ENCODE results near the gene PLVAP.

PLVAP gene

DNA sequence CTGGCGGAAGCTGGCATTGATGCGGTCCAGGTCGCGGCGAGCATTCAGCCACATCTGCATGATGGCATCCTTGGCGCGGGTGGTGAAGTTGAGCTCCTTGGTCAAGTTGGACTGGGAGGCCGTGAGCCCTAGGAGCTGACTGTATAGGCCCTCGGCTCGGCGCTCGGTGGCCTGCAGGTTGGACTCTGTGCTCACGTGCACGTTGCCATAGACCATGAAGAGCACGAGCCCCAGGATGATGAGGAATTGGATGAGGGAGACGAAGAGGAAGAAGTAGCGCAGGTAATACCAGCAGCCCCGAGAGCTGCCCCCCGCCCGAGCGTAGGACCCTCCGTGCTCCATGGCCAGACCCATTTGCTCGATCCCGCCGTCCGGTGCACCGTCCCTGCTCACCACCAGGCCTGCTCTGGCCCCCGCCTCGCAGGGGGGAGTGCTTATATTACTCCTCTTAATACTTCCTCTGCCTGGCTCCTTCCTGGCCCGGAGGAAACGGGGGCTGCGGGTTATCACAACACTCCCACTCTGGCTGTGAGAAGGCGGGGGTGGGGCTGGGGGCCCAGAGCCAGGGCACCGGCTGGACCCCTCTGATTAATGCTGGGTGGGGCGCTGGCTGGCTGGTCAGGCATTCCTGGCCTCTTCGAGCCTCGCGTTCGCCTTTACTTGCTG is at the start of gene PLVAP:
TSS of gene PLVAP (minus strand) at position 408 of the 666 bp plus-strand sequence. CDS start at position 354, 54 bp downstream.
- no peak for DNase-seq

DNA sequence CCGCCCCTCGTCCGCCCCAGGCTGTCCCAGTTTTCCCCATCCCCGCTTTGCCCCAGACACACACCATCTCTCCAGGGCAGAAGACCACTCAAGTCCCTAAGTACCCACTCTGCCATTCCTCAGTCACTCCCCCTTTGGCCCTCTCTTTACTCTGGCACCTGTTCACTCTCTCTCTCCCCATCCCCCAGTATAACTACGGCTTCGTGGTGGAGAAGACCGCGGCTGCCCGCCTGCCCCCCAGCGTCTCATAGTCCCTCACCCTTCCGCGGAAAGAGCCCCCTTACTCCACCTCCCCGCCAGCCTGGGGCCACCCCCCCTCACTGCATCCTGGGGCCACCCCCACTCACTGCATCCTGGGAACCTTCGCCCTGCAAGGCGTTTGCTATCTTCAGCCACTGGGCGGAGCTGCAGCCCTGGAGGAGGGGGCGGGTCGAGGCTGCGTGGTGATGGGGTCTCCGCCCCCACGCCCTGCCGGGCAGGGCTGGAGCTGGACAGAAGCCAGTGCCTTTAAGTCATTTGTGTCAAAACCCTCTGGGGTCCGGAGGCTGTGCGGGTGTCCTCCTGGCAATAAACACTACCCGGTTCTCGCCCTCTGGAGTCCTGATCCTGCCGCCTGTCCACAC is 47.7 kb upstream of the PLVAP start:
- DNase-seq: no peak

GRCh38 chr19:17423429-17424208 is 46.5 kb upstream of the PLVAP start:
- DNase-seq: no peak

DNA sequence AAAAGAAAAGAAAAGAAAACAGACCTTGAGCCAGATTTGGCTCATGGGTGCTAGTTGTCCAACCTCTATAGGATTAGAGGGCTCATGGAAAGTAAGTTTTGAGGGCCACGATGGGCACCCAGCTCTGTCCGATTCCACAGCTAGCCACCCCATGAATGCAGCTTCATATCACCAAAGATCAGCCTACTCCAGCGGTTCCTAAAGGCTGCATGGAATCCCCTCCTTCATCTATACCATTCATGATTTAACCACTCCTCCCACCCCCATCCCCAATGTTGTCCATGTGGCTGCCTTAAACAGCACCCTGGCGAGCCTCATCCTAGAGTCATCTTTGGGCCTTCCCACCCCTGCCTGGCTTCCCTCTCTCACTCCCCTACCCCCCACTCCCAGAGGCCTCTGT is 44.8 kb upstream of the PLVAP start:
- no peak for DNase-seq

DNA sequence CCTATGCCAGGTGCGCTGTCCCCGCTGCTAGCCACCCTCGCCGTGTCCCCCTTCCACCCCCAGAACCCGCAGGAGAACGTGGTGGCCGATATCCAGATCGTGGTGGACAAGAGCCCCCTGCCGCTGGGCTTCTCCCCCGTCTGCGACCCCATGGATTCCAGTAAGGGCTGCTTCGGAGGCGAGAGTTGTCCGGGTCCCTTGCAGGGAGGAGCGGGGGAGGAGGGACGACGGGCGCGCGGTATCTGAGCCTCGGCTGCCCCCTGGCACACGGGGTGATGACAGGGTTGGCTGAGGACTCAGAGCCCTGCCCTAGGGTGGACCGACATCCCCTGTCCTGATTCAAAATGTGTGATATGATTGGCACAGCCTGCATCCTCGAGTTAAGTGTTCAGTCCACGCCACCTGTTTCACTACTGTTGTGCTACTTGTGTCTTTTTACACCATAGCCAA is 43.4 kb upstream of the PLVAP start:
- DNase-seq: no peak

- DNase-seq: peak; percentile 81
Measured at GRCh38 chr19:17419621-17420474, 42.7 kb upstream of the PLVAP start, which contains the start of gene MVB12A. MVB12A (plus strand) TSS chr19:17420047; CDS start chr19:17420136, 89 bp downstream.

GRCh38 chr19:17419154-17419620 is 42.0 kb upstream of the PLVAP start:
- DNase-seq: no peak

- DNase-seq: no peak
Measured at GRCh38 chr19:17418710-17419109, 41.6 kb upstream of the PLVAP start.

GRCh38 chr19:17415121-17415520 is 38.0 kb upstream of the PLVAP start:
- no peak for DNase-seq

DNA sequence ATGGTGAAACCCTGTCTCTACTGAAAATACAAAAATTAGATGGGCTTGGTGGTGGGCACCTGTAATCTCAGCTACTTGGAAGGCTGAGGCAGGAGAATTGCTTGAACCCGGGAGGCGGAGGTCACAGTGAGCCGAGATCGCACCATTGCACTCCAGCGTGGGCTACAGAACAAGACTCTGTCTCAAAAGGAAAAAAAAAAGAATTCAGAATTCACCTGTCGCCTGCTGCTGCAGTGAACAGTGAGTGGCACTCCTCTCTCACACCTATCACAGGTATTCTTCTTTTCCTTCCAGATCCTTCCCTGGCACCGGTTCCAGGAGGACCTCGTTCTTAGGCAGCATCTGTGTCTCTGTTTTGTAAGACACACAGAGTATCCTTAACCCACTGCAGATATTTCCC is 37.0 kb upstream of the PLVAP start:
- no peak for DNase-seq

DNA sequence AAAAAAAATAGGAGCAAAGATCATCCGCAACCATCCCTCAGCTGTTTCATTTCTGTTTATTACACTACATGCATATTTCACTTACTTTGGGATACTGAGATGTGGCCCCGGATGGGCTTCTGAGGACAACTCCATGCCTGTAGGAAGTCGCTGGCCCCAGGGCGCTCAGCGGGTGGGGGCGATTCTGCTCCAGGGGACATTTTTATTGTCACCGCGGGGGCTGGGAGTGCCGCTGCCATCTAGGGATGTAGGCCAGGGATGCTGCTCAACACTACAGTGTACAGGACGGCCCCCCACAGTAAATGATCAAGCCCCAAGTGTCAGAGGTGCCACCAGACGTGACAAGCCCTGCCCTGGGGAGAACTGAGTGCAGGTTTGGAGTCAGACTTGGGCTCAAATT is 34.7 kb upstream of the PLVAP start:
- DNase-seq: no peak

DNA sequence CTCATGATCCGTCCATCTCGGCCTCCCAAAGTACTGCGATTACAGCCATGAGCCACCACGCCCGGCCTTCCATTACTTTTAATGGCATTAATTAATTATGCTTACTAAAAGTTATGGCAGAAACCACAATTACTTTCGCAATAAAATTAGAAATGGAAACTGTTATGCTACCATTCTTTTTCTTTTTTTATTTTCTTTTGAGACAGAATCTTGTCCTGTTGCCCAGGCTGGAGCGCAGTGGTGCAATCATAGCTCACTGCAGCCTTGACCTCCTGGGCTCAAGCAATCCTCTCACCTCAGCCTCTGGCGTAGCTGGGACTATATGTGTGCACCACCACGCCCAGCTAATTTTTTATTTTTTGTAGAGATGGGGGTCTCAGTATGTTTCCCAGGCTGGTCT is 32.8 kb upstream of the PLVAP start:
- no peak for DNase-seq

GRCh38 chr19:17406887-17407196 is 29.7 kb upstream of the PLVAP start:
- no peak for DNase-seq

GRCh38 chr19:17406046-17406886 is 29.1 kb upstream of the PLVAP start:
- no peak for DNase-seq

DNA sequence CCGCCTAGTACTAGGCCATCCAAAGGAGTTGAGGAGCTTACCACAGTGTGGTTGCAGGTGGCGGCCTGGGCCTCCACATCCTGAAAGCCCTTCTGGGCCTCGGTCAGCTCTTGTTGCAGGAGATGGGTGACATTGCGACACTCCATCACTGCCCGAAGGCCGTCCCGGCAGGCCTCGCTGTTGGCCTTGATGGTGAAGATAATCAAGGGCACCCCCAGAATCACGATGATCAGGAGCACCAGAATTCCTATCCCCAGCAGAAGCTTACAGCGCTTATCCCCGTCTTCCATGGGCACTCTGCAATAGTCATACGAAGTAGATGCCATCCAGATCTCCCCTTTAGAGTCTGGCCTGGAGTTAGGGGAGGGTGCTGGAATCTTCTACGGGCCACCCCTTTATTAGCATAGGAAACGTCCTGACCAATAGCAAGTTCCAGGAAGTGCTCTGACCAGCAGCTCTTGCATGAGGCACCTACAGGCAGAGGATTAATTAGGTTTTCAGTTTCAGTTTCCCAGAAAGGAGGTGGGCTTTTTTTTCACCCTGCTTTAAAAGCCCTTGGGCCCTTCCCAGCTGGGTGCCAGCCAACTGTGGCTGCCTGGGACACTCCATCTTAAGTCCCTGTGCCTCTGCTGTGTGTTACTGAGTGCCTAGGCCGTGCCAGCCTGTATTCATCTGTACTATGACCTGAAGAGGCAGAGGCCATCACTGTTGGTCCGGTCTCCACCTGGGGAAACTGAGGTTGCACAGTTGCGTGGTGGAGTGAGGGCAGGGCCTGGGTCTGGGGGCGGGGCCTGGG is 28.3 kb upstream of the PLVAP start, which contains the start of gene BST2:
TSS of gene BST2 (minus strand) at position 381 of the 796 bp plus-strand sequence. CDS start at position 326, 55 bp downstream.
- DNase-seq: no peak

- DNase-seq: no peak
Measured at GRCh38 chr19:17404621-17405249, 27.6 kb upstream of the PLVAP start.

DNA sequence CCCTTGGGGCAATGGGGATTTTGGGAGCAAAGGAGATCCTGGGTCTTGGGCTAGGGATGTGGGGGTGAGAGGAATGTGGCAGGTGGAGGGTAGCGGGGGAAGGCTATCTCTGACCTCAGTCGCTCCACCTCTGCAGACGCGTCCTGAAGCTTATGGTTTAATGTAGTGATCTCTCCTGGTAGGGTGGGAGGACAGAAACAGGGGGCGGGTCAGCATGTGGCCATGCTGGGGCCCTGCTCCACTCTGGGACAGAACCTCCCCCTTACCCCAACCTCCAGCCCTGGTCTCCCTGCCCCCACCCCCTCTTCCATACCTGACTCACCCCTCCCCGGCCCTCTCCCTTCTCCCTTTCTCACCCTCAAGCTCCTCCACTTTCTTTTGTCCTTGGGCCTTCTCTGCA is 26.9 kb upstream of the PLVAP start:
- no peak for DNase-seq

- DNase-seq: no peak
Measured at GRCh38 chr19:17402982-17403855, 26.1 kb upstream of the PLVAP start.

DNA sequence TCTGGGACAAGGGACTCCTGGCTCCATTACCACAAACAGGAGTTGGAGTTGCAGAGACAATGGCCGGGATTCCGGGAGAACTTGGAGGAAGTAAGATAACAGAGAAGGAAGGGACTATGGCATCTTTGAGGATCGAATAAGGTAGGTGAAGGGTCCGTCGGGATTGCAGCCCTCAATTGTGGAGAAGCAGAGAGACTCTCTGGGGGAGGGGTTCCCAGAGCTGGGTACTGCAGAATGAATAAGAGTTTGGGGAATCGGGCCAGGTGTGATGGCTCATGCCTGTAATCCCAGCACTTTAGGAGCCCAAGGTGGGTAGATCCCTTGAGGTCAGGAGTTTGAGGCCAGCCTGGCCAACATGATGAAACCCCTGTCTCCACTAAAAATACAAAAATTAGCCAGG is 24.5 kb upstream of the PLVAP start:
- no peak for DNase-seq

All from cortex of kidney (tissue), 1 donor.